Vagina (tissue), 2 donors: Measurements from ENCODE around the gene DDX28.

Source experiments
- POLR2A ChIP-seq, 2 donors: fragments of 450-650 bp; IDR thresholded peaks; one replicate each; pipeline ENCODE4 v1.6.1; 2017; ENCODE audit warnings: antibody characterized with exemption in 2 of 2, mild to moderate bottlenecking in 2 of 2, moderate library complexity in 2 of 2
- POLR2AphosphoS5 ChIP-seq, 2 donors: sonication (generic); formaldehyde crosslinking; IDR thresholded peaks; one replicate each; pipeline ENCODE4 v1.9.0; 2017; ENCODE audit warnings: antibody characterized with exemption in 2 of 2, mild to moderate bottlenecking in 2 of 2, low read depth in 1 of 2; ENCODE audit not compliant: insufficient read depth in 1 of 2
- TF ChIP-seq, protein P1 (sequence below), 3 experiments: fragments of 450-650 bp in 2 of 3; fragments of 200-600 bp in 1 of 3; sonication (generic) in 1 of 3; IDR thresholded peaks; one replicate each; pipeline ENCODE4 v1.5.1; 2017 to 2019; ENCODE audit warnings: antibody characterized with exemption in 3 of 3, mild to moderate bottlenecking in 2 of 3, moderate library complexity in 2 of 3

DNA sequence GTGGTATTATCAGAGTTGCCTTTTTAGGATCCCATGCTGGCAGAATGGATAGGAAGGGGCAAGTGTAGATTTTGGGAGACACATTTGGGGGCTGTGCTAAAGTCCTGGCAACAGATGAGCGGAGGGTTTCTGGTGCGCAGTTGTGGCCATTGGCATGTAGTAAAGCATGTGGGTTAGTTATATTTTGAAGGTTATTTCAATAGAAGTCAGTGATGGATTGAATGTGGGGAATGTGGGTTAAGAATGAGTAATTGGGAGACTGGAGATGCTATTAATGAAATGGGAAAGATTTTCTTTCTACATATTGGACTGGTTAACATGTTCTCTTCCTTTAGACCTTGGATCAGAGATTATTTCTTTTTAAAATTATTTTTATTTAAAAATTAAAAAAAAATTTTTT is 10.1 kb upstream of the DDX28 start:
- no peak for TF ChIP-seq POLR2A (IDR thresholded peaks at IDR 0.05)
- TF ChIP-seq, protein P1, sequence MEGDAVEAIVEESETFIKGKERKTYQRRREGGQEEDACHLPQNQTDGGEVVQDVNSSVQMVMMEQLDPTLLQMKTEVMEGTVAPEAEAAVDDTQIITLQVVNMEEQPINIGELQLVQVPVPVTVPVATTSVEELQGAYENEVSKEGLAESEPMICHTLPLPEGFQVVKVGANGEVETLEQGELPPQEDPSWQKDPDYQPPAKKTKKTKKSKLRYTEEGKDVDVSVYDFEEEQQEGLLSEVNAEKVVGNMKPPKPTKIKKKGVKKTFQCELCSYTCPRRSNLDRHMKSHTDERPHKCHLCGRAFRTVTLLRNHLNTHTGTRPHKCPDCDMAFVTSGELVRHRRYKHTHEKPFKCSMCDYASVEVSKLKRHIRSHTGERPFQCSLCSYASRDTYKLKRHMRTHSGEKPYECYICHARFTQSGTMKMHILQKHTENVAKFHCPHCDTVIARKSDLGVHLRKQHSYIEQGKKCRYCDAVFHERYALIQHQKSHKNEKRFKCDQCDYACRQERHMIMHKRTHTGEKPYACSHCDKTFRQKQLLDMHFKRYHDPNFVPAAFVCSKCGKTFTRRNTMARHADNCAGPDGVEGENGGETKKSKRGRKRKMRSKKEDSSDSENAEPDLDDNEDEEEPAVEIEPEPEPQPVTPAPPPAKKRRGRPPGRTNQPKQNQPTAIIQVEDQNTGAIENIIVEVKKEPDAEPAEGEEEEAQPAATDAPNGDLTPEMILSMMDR (IDR thresholded peaks at IDR 0.05): no peak
- no peak for TF ChIP-seq POLR2AphosphoS5 (IDR thresholded peaks at IDR 0.05; ENCODE audit: insufficient read depth in 1 of 2, low read depth in 1 of 2)
